Measurements from ENCODE around the gene TSSK6. TPM values are rescaled to one million over a fixed set of nuclear protein-coding genes. Genes with fewer than 3 reads are reported as not detected.

TSSK6 gene
- total RNA-seq, 1 experiment from 2014 or later = 3.1 TPM

DNA sequence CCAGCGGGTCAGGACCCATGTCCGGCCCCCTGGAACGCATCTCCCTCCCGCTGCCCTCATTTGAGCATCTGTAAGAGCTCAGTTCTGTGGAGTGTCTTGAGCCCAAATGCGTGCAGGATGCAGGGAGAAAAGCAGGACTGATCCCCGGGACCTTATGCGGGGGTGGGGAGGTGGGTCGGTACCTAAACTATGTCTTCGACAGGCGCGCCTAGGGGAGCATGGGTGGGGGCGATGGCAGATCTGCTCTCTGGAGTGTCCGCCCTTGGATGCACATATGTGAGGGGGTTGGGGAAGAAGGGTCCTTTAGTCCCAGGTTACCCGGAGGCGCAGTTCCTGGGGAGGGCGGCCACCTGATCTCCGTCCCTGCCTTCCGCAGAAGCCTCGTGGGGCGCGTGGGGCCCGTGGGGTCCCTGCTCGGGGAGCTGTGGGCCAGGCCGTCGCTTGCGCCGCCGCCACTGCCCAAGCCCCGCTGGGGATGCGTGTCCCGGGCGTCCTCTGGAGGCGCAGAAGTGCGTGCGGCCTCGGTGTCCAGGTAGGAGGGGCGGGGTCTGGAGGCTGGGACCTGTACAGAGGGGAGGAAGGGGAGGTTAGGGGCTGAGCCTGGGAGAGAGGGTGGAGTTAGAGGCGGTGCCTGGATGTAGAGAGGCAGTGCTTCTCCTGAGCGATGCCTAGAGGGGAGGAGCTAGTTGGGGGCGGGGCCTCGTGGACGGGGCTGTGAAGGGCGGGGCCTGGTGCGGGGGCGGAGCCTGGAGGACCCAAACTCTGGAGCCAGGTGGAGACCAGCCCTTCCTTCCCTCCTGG, 25.6 kb upstream of the TSSK6 start:
- intact Hi-C loops (cut with micrococcal nuclease; ENCODE audit: unreplicated experiment) = no loop called here
- TF ChIP-seq, protein P1, sequence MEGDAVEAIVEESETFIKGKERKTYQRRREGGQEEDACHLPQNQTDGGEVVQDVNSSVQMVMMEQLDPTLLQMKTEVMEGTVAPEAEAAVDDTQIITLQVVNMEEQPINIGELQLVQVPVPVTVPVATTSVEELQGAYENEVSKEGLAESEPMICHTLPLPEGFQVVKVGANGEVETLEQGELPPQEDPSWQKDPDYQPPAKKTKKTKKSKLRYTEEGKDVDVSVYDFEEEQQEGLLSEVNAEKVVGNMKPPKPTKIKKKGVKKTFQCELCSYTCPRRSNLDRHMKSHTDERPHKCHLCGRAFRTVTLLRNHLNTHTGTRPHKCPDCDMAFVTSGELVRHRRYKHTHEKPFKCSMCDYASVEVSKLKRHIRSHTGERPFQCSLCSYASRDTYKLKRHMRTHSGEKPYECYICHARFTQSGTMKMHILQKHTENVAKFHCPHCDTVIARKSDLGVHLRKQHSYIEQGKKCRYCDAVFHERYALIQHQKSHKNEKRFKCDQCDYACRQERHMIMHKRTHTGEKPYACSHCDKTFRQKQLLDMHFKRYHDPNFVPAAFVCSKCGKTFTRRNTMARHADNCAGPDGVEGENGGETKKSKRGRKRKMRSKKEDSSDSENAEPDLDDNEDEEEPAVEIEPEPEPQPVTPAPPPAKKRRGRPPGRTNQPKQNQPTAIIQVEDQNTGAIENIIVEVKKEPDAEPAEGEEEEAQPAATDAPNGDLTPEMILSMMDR (IDR thresholded peaks at IDR 0.05; ENCODE audit: unreplicated experiment) = no peak
- CTCF ChIA-PET = no interaction called here
- H3K27me3 Mint-ChIP-seq (ENCODE audit: unreplicated experiment) = peaks cover 12% of the 10 kb centered on the region
- no peak overlapping the region for H3K4me3 Mint-ChIP-seq (ENCODE audit: low read depth, unreplicated experiment)
- BruUV-seq (replicated peaks) = no TSS peak
- no peaks in the 10 kb centered on the region for H3K4me1 Mint-ChIP-seq (ENCODE audit: low read depth, unreplicated experiment)
- peak; percentile 63 for DNase-seq
- H3K9me3 Mint-ChIP-seq (ENCODE audit: low read depth, unreplicated experiment) = no peaks in the 10 kb centered on the region
- H3K27ac Mint-ChIP-seq (ENCODE audit: unreplicated experiment) = no peak overlapping the region
- peaks cover 10% of the 10 kb centered on the region for H3K36me3 Mint-ChIP-seq (ENCODE audit: insufficient read depth, unreplicated experiment)

DNA sequence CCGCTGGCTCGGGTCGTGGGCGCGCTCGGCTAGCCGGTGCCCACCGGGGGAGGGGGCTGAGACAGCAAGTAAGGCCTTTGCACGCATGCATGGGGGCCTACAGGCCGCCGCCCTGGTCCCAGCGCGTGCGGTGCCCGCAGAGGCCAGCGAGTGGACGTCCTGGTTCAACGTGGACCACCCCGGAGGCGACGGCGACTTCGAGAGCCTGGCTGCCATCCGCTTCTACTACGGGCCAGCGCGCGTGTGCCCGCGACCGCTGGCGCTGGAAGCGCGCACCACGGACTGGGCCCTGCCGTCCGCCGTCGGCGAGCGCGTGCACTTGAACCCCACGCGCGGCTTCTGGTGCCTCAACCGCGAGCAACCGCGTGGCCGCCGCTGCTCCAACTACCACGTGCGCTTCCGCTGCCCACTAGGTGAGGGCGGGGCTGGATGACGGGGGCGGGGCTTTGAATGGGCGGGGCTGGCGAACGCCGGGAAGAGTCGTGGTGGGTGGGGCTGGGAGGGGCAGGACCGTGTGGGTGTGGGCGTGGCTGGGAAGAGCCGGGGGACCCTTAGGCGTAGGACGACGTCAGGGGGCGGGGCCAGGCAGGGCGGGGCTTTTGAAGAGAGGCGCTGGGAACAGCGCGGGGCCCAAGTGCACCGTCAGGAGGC, 24.8 kb upstream of the TSSK6 start:
- DNase-seq = no peak
- no TSS peak for BruUV-seq (replicated peaks)
- TF ChIP-seq, protein P1 (IDR thresholded peaks at IDR 0.05; ENCODE audit: unreplicated experiment) = no peak
- Mint-ChIP-seq H3K27me3 (ENCODE audit: unreplicated experiment) (peaks cover 12% of the 10 kb centered on the region), H3K36me3 (ENCODE audit: insufficient read depth, unreplicated experiment) (peaks cover 10% of the 10 kb centered on the region), H3K27ac (ENCODE audit: unreplicated experiment) (no peak overlapping the region), H3K9me3 (ENCODE audit: low read depth, unreplicated experiment) (no peaks in the 10 kb centered on the region), H3K4me1 (ENCODE audit: low read depth, unreplicated experiment) (no peaks in the 10 kb centered on the region), H3K4me3 (ENCODE audit: low read depth, unreplicated experiment) (no peak overlapping the region)
- intact Hi-C loops (cut with micrococcal nuclease; ENCODE audit: unreplicated experiment) = no loop called here
- CTCF ChIA-PET = no interaction called here

DNA sequence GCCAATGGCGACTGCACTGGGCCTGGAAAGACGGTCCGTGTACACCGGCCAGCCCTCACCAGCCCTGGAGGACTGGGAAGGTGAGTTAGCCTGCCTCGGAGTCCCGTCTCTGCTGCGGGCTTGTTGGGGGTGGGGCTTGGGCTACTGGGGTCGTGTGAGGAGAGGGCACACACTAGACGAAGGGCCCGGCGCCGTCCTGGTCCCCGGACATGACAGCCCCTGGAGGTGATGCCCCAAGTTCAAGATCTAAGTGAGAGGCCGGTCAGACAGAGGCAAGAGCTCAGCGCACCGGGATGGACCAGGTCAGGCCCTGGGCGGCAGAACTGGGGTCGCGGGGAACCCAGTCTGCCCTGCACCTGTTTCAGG, 24.3 kb upstream of the TSSK6 start:
- Mint-ChIP-seq H3K4me3 (ENCODE audit: low read depth, unreplicated experiment) (no peak overlapping the region), H3K27me3 (ENCODE audit: unreplicated experiment) (peaks cover 12% of the 10 kb centered on the region), H3K36me3 (ENCODE audit: insufficient read depth, unreplicated experiment) (peaks cover 10% of the 10 kb centered on the region), H3K9me3 (ENCODE audit: low read depth, unreplicated experiment) (no peaks in the 10 kb centered on the region), H3K4me1 (ENCODE audit: low read depth, unreplicated experiment) (no peaks in the 10 kb centered on the region), H3K27ac (ENCODE audit: unreplicated experiment) (no peak overlapping the region)
- BruUV-seq (replicated peaks) = no TSS peak
- no peak for DNase-seq
- CTCF ChIA-PET = no interaction called here
- intact Hi-C loops (cut with micrococcal nuclease; ENCODE audit: unreplicated experiment) = loop anchor here (10.0 kb wide), 1 partner anchor 415 kb away; no protein-coding TSS in a partner anchor
- TF ChIP-seq, protein P1 (IDR thresholded peaks at IDR 0.05; ENCODE audit: unreplicated experiment) = no peak

DNA sequence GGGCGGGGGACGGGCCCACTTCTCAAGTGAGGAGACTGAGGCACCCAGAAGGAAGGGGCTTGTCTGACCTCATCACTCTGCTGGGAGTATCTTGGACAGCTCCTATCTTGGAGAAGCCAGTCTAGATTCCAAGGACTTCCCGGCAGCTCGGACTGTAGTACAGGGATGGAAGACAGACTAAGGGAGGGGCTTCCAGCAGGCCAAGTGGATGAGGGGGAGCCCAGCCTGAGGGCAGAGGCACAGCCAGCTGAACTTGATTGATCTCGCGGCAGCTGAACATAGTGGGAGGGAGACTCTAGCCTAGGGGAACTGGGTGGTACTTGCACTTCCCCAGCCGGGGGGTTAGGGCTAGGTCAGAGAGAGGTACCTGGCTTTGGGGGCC, 23.4 kb upstream of the TSSK6 start:
- no peak for DNase-seq
- BruUV-seq (replicated peaks) = no TSS peak
- peaks cover 8% of the 10 kb centered on the region for H3K4me1 Mint-ChIP-seq (ENCODE audit: low read depth, unreplicated experiment)
- TF ChIP-seq, protein P1 (IDR thresholded peaks at IDR 0.05; ENCODE audit: unreplicated experiment) = no peak
- H3K9me3 Mint-ChIP-seq (ENCODE audit: low read depth, unreplicated experiment) = peaks cover 5% of the 10 kb centered on the region
- peak overlapping the region; percentile 56 for H3K4me3 Mint-ChIP-seq (ENCODE audit: low read depth, unreplicated experiment)
- intact Hi-C loops (cut with micrococcal nuclease; ENCODE audit: unreplicated experiment) = loop anchor here (10.0 kb wide), 1 partner anchor 416 kb away; no protein-coding TSS in a partner anchor
- peaks cover 10% of the 10 kb centered on the region for H3K36me3 Mint-ChIP-seq (ENCODE audit: insufficient read depth, unreplicated experiment)
- CTCF ChIA-PET = no interaction called here
- H3K27me3 Mint-ChIP-seq (ENCODE audit: unreplicated experiment) = peaks cover 12% of the 10 kb centered on the region
- no peak overlapping the region for H3K27ac Mint-ChIP-seq (ENCODE audit: unreplicated experiment)
